ENCODE results near the gene ISCA2. TPM values are rescaled to one million over a fixed set of nuclear protein-coding genes. Genes with fewer than 3 reads are reported as not detected.

Gene ISCA2
- total and polyA plus RNA-seq, 2 experiments from 2014 or later: 44.0 to 171 TPM

DNA sequence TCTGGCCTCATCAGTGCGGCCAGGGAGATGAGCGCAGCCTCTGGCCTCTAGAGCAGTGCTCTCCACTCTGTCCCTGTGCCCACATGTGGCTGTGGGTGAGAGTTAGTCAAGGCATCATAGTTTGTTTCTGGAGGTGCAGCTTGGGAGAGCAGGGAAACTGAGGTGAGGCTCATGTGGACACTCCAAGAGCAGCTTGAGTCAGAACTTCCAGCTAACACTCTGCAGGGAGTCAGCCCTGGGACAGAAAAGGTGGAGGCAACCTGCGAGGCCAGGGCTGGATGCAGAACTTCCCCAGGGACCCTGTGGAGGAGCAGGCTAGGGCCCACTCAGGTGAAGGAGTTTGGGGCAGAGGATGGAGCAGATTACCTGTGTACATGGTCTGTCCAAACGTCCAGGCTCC is 10.8 kb downstream of the ISCA2 start (continued):
- no peak for TF ChIP-seq ZNF462 (CRISPR knock-in tag; IDR thresholded peaks at IDR 0.05)
- TF ChIP-seq, protein P1, sequence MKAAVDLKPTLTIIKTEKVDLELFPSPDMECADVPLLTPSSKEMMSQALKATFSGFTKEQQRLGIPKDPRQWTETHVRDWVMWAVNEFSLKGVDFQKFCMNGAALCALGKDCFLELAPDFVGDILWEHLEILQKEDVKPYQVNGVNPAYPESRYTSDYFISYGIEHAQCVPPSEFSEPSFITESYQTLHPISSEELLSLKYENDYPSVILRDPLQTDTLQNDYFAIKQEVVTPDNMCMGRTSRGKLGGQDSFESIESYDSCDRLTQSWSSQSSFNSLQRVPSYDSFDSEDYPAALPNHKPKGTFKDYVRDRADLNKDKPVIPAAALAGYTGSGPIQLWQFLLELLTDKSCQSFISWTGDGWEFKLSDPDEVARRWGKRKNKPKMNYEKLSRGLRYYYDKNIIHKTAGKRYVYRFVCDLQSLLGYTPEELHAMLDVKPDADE (IDR thresholded peaks at IDR 0.05): no peak

DNA sequence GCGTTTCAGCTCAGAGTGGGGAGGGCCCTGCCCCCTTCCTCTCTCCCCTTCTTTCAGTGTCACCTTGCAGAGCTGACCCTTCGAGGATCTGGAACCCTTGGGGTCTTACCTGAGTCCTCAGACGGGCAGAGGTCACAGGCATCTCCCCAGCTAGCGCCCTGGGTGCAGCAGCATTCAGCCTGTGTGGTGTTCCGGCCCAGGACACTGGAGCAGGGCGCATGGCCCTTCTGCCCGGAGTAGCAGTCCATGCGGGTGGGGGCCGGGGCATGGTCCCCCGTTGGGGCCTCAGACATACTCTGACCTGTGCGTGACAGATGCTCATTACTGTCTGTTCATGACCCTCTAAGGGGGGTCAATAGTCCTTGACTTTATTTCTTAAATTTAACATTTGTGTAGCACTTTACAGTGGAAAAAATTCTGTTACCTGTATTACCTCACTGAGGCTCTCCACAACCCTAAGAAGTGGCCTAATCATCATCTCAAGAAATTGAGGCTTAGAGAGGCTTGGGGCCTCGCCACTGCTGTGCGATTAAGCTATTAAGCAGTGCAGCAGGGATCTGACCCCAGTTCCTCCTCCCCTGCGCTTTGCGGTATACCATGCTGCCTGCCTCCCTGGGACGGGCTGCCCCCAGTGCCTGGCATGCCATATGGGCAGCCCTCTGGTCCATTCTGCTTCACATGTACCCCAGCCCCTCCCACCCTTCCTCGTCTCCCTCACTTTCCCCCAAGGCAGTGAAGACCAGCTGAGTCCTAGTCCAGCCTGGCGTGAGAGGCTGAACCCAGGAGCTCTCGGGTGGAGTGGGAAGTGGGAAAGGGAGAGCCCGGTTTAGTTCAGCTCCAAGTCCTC is 11.5 kb downstream of the ISCA2 start:
- no peaks in the 10 kb centered on the region for H3K27me3 ChIP-seq (ENCODE audit: insufficient read depth)
- H4K20me1 ChIP-seq (replicated peaks; ENCODE audit: insufficient read depth): no peaks in the 10 kb centered on the region
- H3K79me2 ChIP-seq (replicated peaks; ENCODE audit: insufficient read depth): no peaks in the 10 kb centered on the region
- Mint-ChIP-seq H3K36me3 (ENCODE audit: low read depth) (no peaks in the 10 kb centered on the region), H3K9me3 (no peaks in the 10 kb centered on the region), H3K27ac (no peak overlapping the region), H3K4me3 (no peak overlapping the region), H3K27me3 (ENCODE audit: insufficient read depth, low read depth, poor library complexity) (peaks cover 18% of the 10 kb centered on the region), H3K4me1 (peaks cover 43% of the 10 kb centered on the region)
- no peak for DNase-seq (ENCODE audit: low spot score)
- H3F3A ChIP-seq (replicated peaks; ENCODE audit: low read depth): peaks cover 13% of the 10 kb centered on the region; the same call in 1 of the 2 replicates
- no peak overlapping the region for H2AFZ ChIP-seq
- ATAC-seq: no peak
- peaks cover 17% of the 10 kb centered on the region for H3K4me1 ChIP-seq (ENCODE audit: insufficient read depth)
- H3K4me2 ChIP-seq: no peak overlapping the region
- no peaks in the 10 kb centered on the region for H3K36me3 ChIP-seq (ENCODE audit: insufficient read depth)
- TF ChIP-seq POLR2AphosphoS5 (IDR thresholded peaks at IDR 0.05; ENCODE audit: low read depth) (no peak), ZNF114 (CRISPR knock-in tag; IDR thresholded peaks at IDR 0.05) (no peak), CTCF (conservative IDR thresholded peaks at IDR 0.05; ENCODE audit: low read depth in 2 of 2) (no peak), ZNF331 (CRISPR knock-in tag; IDR thresholded peaks at IDR 0.05; ENCODE audit: low read depth) (no peak)
- TF ChIP-seq, protein P1 (IDR thresholded peaks at IDR 0.05): no peak
- H3K9me2 ChIP-seq (ENCODE audit: insufficient read depth): no peaks in the 10 kb centered on the region
- no peak overlapping the region for H3K27ac ChIP-seq (ENCODE audit: low read depth)
- no peak overlapping the region for H3K4me3 ChIP-seq
